Stimulated activated CD8-positive, alpha-beta memory T cell treated with anti-CD3 and anti-CD28 coated beads, Interleukin-4, amount 100 ng/mL, for 1 hour (primary cell): Measurements from ENCODE around the gene PIGQ.
A peak's percentile ranks its signal among the peaks of the same experiment; 100 is the strongest.
"Not testable (repeated sequence)": the region's sequence is repeated elsewhere in the genome, so short reads cannot be mapped to it uniquely, and the experiment has no call there.

Experiments used
- DNase-seq, 2 donors: peaks; one replicate each; pipeline ENCODE4 v3.0.0-alpha.2; 2020; ENCODE audit warnings: low read depth in 2 of 2, low spot score in 1 of 2

PIGQ gene

GRCh38 chr16:585351-585750 lies 15.6 kb downstream of the PIGQ start:
- DNase-seq, result no peak

GRCh38 chr16:586047-586644 lies 16.4 kb downstream of the PIGQ start:
- no peak for DNase-seq

- no peak for DNase-seq
Measured at GRCh38 chr16:586645-587590, 17.1 kb downstream of the PIGQ start.

- DNase-seq, result peak; percentile 15 to 35
Measured at GRCh38 chr16:588639-588888, 18.8 kb downstream of the PIGQ start.

GRCh38 chr16:588889-589657 lies 19.3 kb downstream of the PIGQ start:
- DNase-seq, result peak; percentile 96 to 98

GRCh38 chr16:589658-590187 lies 20.0 kb downstream of the PIGQ start, which contains the start of gene RAB40C:
RAB40C (plus strand) TSS chr16:590066; CDS start chr16:590292, 226 bp downstream.
- DNase-seq, result peak; percentile 97 to 99

- DNase-seq, result no peak
Measured at GRCh38 chr16:590188-590814, 20.5 kb downstream of the PIGQ start.

GRCh38 chr16:590815-591200 lies 21.0 kb downstream of the PIGQ start:
- no peak for DNase-seq

GRCh38 chr16:591231-591630 lies 21.5 kb downstream of the PIGQ start:
- DNase-seq, result no peak

- no peak for DNase-seq
Measured at GRCh38 chr16:591892-592517, 22.2 kb downstream of the PIGQ start.

GRCh38 chr16:592518-593306 lies 22.9 kb downstream of the PIGQ start:
- DNase-seq, result no peak

- no peak for DNase-seq
Measured at GRCh38 chr16:593406-593805, 23.6 kb downstream of the PIGQ start.

- no peak for DNase-seq
Measured at GRCh38 chr16:593807-594206, 24.0 kb downstream of the PIGQ start.

- DNase-seq, result no peak
Measured at GRCh38 chr16:595094-595528, 25.3 kb downstream of the PIGQ start.

GRCh38 chr16:595942-596735 lies 26.4 kb downstream of the PIGQ start:
- DNase-seq, result no peak

- no peak for DNase-seq
Measured at GRCh38 chr16:596736-597060, 26.9 kb downstream of the PIGQ start.

- DNase-seq, result not testable (repeated sequence)
Measured at GRCh38 chr16:597655-598054, 27.9 kb downstream of the PIGQ start.

- DNase-seq, result no peak
Measured at GRCh38 chr16:598823-599739, 29.3 kb downstream of the PIGQ start.
